T-cell (primary cell): ENCODE results near the gene EXOC4. TPM values are rescaled to one million over a fixed set of nuclear protein-coding genes. Genes with fewer than 3 reads are reported as not detected.

Experiments used
- ATAC-seq, 4 experiments: fragments of 200-7000 bp in 3 of 4; fragments of 150-1000 bp in 1 of 4; cut with Tn5 transposase; replicated peaks in 1 of 4; 1 replicate in 3 of 4; 2 replicates in 1 of 4; pipeline ENCODE4 v1.10.0; 2021; ENCODE audit warnings: moderate library complexity in 3 of 4, mild to moderate bottlenecking in 2 of 4, moderate number of reproducible peaks in 1 of 4
- CTCF ChIA-PET, 2 donors: fragments of 300-600 bp; sonication (Branson Sonifier 250); formaldehyde crosslinking; loops; one replicate each; lab custom pipeline; 2022; ENCODE audit warnings: antibody characterized with exemption in 2 of 2; lab: Charles Lee
- POLR2A ChIA-PET, 2 donors: fragments of 300-600 bp; sonication (Branson Sonifier 250); formaldehyde crosslinking; loops; one replicate each; lab custom pipeline; 2022; ENCODE audit warnings: antibody characterized with exemption in 2 of 2; lab: Charles Lee
- DNase-seq, 35 experiments: peaks; one replicate each; pipeline versions ENCODE4 v3.0.0 to v3.0.0-alpha.2; 2013 to 2023
- H3K27ac ChIP-seq: one replicate; pipeline ENCODE4 v1.5.1; 2013; ENCODE audit warnings: low read length
- H3K27me3 ChIP-seq, 2 experiments: replicated peaks in 1 of 2; 1 replicate in 1 of 2; 2 replicates in 1 of 2; pipeline versions ENCODE4 v1.6.1 to v1.7.0; 2013; ENCODE audit warnings: low read length in 1 of 2, mixed read lengths in 1 of 2; ENCODE audit not compliant: control insufficient read depth in 2 of 2, insufficient read depth in 2 of 2; ENCODE audit errors: extremely low read depth in 1 of 2
- H3K36me3 ChIP-seq, 2 donors: 1 replicate in 1 of 2; 2 replicates in 1 of 2; pipeline versions ENCODE4 v1.6.1 to v1.7.0; 2013; ENCODE audit warnings: low read length in 1 of 2; ENCODE audit not compliant: control insufficient read depth in 2 of 2, insufficient read depth in 1 of 2; ENCODE audit errors: extremely low read depth in 1 of 2
- H3K4me1 ChIP-seq, 2 experiments: 1 replicate in 1 of 2; 2 replicates in 1 of 2; pipeline versions ENCODE4 v1.6.1 to v1.7.0; 2013; ENCODE audit warnings: low read length in 2 of 2, mixed read lengths in 1 of 2; ENCODE audit not compliant: insufficient read depth in 2 of 2, control insufficient read depth in 1 of 2; ENCODE audit errors: extremely low read depth in 1 of 2
- H3K4me3 ChIP-seq, 2 donors: 1 replicate in 1 of 2; 2 replicates in 1 of 2; pipeline versions ENCODE4 v1.5.1 to v1.7.0; 2013; ENCODE audit warnings: mild to moderate bottlenecking in 2 of 2, low read length in 1 of 2, moderate library complexity in 1 of 2; ENCODE audit not compliant: control insufficient read depth in 1 of 2; ENCODE audit errors: extremely low read depth in 1 of 2
- H3K9me3 ChIP-seq: 2 replicates; pipeline ENCODE4 v1.7.0; 2013
- H3K27ac Mint-ChIP-seq, 2 donors: one replicate each; pipeline ENCODE4 v1.8.0; 2020 to 2021; ENCODE audit warnings: mild to moderate bottlenecking in 2 of 2, mixed read lengths in 2 of 2
- H3K27me3 Mint-ChIP-seq, 2 donors: one replicate each; pipeline ENCODE4 v1.8.0; 2021 to 2022; ENCODE audit warnings: mixed read lengths in 2 of 2
- H3K36me3 Mint-ChIP-seq: one replicate; pipeline ENCODE4 v1.8.0; 2021; ENCODE audit warnings: mixed read lengths
- H3K4me1 Mint-ChIP-seq, 3 donors: one replicate each; pipeline ENCODE4 v1.8.0; 2020 to 2022; ENCODE audit warnings: mixed read lengths in 3 of 3, mild to moderate bottlenecking in 1 of 3
- H3K4me3 Mint-ChIP-seq, 3 donors: one replicate each; pipeline ENCODE4 v1.8.0; 2020 to 2022; ENCODE audit warnings: mild to moderate bottlenecking in 3 of 3, mixed read lengths in 3 of 3, moderate library complexity in 3 of 3
- H3K9me3 Mint-ChIP-seq, 3 donors: one replicate each; pipeline ENCODE4 v1.8.0; 2020 to 2022; ENCODE audit warnings: mixed read lengths in 3 of 3
- WGBS: methylation state at CpG from one replicate; pipeline ENCODE4 v1.1.5; 2013; ENCODE audit warnings: missing lambda C conversion rate; ENCODE audit not compliant: insufficient coverage; 5-methylcytosine and 5-hydroxymethylcytosine counted together
- total RNA-seq, 35 experiments: library from RNA in 6 of 35; stranded (reverse) in 6 of 35; fragments of 120-200 nt in 1 of 35; gene quantifications; one replicate each; pipeline versions ENCODE4 v1.2.1 to v1.2.4 and lab custom pipeline; 2013 to 2026

EXOC4 gene
- total RNA-seq, 5 donors from 2014 or later (not counting 1 experiment from before 2014, with no cell fraction given): 58.2 to 108 (median 64.8) TPM

GRCh38 chr7:133309333-133309732 lies 56.5 kb downstream of the EXOC4 start:
- Histone ChIP-seq H3K27me3 (no peaks in the 10 kb centered on the region), H3K4me3 (no peak overlapping the region), H3K4me1 (peaks cover 0 to 4% of the 10 kb centered on the region in 2 experiments), H3K27ac (no peak overlapping the region), H3K36me3 (peaks cover 0 to 35% of the 10 kb centered on the region in 2 donors), H3K9me3 (no peaks in the 10 kb centered on the region)
- ChIA-PET POLR2A (no interaction called here), CTCF (no interaction called here)
- Mint-ChIP-seq H3K4me1 (peaks cover 0 to 18% (median 14%) of the 10 kb centered on the region in 3 donors), H3K36me3 (peaks cover 79% of the 10 kb centered on the region), H3K27ac (no peak overlapping the region), H3K4me3 (no peak overlapping the region), H3K9me3 (no peaks in the 10 kb centered on the region), H3K27me3 (no peaks in the 10 kb centered on the region)
- WGBS: 82% methylated on average over 4 of the region's 6 CpGs
- no peak for ATAC-seq
- no peak for DNase-seq

- no peaks in the 10 kb centered on the region for H3K27me3 Mint-ChIP-seq
- Histone ChIP-seq H3K4me3 (no peak overlapping the region), H3K9me3 (no peaks in the 10 kb centered on the region), H3K4me1 (peaks cover 0 to 4% of the 10 kb centered on the region in 2 experiments), H3K36me3 (peaks cover 3 to 35% of the 10 kb centered on the region in 2 donors), H3K27me3 (no peaks in the 10 kb centered on the region), H3K27ac (no peak overlapping the region)
- no peaks in the 10 kb centered on the region for H3K9me3 Mint-ChIP-seq
- WGBS: 80% methylated on average over 1 of the region's 3 CpGs
- ATAC-seq (no peak), DNase-seq (no peak)
- peaks cover 0 to 21% (median 14%) of the 10 kb centered on the region in 3 donors for H3K4me1 Mint-ChIP-seq
- ChIA-PET POLR2A (no interaction called here), CTCF (no interaction called here)
- H3K27ac Mint-ChIP-seq: no peak overlapping the region
- H3K36me3 Mint-ChIP-seq: peaks cover 74% of the 10 kb centered on the region
- no peak overlapping the region for H3K4me3 Mint-ChIP-seq
Observed at GRCh38 chr7:133310232-133310862, 57.5 kb downstream of the EXOC4 start.

GRCh38 chr7:133313575-133313974 lies 60.7 kb downstream of the EXOC4 start:
- ChIA-PET CTCF (interaction anchor here in 1 of 2 donors (0.7 kb wide), 1 partner anchor 87 kb away, joined by 3 read pairs; no protein-coding TSS in a partner anchor), POLR2A (no interaction called here)
- Mint-ChIP-seq H3K4me1 (peaks cover 0 to 22% (median 14%) of the 10 kb centered on the region in 3 donors), H3K27ac (no peak overlapping the region), H3K9me3 (no peaks in the 10 kb centered on the region), H3K4me3 (no peak overlapping the region), H3K36me3 (peaks cover 53% of the 10 kb centered on the region), H3K27me3 (no peaks in the 10 kb centered on the region)
- peaks cover 0 to 4% of the 10 kb centered on the region in 2 experiments for H3K4me1 ChIP-seq
- no peaks in the 10 kb centered on the region for H3K9me3 ChIP-seq
- ATAC-seq: no peak
- no CpG with 5 or more reads among the region's 1 CpG for WGBS
- H3K27me3 ChIP-seq: no peaks in the 10 kb centered on the region
- no peak overlapping the region for H3K27ac ChIP-seq
- H3K4me3 ChIP-seq: no peak overlapping the region
- DNase-seq: peak in 1 of 35 experiments; percentile 2
- peaks cover 3 to 16% of the 10 kb centered on the region in 2 donors for H3K36me3 ChIP-seq

GRCh38 chr7:133314084-133314483 lies 61.2 kb downstream of the EXOC4 start:
- Mint-ChIP-seq H3K27ac (no peak overlapping the region), H3K4me3 (no peak overlapping the region), H3K4me1 (peaks cover 0 to 22% (median 14%) of the 10 kb centered on the region in 3 donors), H3K36me3 (peaks cover 52% of the 10 kb centered on the region), H3K9me3 (no peaks in the 10 kb centered on the region), H3K27me3 (no peaks in the 10 kb centered on the region)
- no peaks in the 10 kb centered on the region for H3K27me3 ChIP-seq
- no peak for ATAC-seq
- peaks cover 0 to 4% of the 10 kb centered on the region in 2 experiments for H3K4me1 ChIP-seq
- H3K36me3 ChIP-seq: peaks cover 3 to 11% of the 10 kb centered on the region in 2 donors
- no peak for DNase-seq
- H3K9me3 ChIP-seq: no peaks in the 10 kb centered on the region
- no peak overlapping the region for H3K27ac ChIP-seq
- ChIA-PET POLR2A (no interaction called here), CTCF (interaction anchor here in 1 of 2 donors (0.6 kb wide), 1 partner anchor 997 kb away, joined by 3 read pairs; no protein-coding TSS in a partner anchor)
- H3K4me3 ChIP-seq: no peak overlapping the region
- WGBS: no CpG with 5 or more reads among the region's 1 CpG

GRCh38 chr7:133315332-133316040 lies 62.6 kb downstream of the EXOC4 start:
- ChIA-PET POLR2A (no interaction called here), CTCF (no interaction called here)
- Histone ChIP-seq H3K4me1 (peaks cover 0 to 4% of the 10 kb centered on the region in 2 experiments), H3K27me3 (no peaks in the 10 kb centered on the region), H3K36me3 (peaks cover 3 to 12% of the 10 kb centered on the region in 2 donors), H3K9me3 (no peaks in the 10 kb centered on the region), H3K4me3 (no peak overlapping the region), H3K27ac (no peak overlapping the region)
- H3K36me3 Mint-ChIP-seq: peaks cover 59% of the 10 kb centered on the region
- H3K4me1 Mint-ChIP-seq: peaks cover 0 to 22% (median 14%) of the 10 kb centered on the region in 3 donors
- H3K9me3 Mint-ChIP-seq: peaks cover 2 to 3% (median 2%) of the 10 kb centered on the region in 3 donors
- H3K4me3 Mint-ChIP-seq: no peak overlapping the region
- no peaks in the 10 kb centered on the region for H3K27me3 Mint-ChIP-seq
- WGBS: 100% methylated on average over 3 of the region's 6 CpGs
- DNase-seq (no peak), ATAC-seq (no peak)
- H3K27ac Mint-ChIP-seq: no peak overlapping the region

GRCh38 chr7:133319842-133320241 lies 67.0 kb downstream of the EXOC4 start:
- H3K9me3 Mint-ChIP-seq: peaks cover 11 to 27% (median 19%) of the 10 kb centered on the region in 3 donors
- no peak for DNase-seq
- no peak overlapping the region for H3K27ac ChIP-seq
- CTCF ChIA-PET: interaction anchor here in 1 of 2 donors (0.6 kb wide), 1 partner anchor 532 kb away, joined by 5 read pairs; no protein-coding TSS in a partner anchor
- H3K36me3 ChIP-seq: peaks cover 3 to 17% of the 10 kb centered on the region in 2 donors
- H3K27me3 Mint-ChIP-seq: no peaks in the 10 kb centered on the region
- H3K4me3 ChIP-seq: no peak overlapping the region
- H3K4me1 ChIP-seq: no peaks in the 10 kb centered on the region
- no peaks in the 10 kb centered on the region for H3K27me3 ChIP-seq
- ATAC-seq: no peak
- peaks cover 3 to 10% (median 5%) of the 10 kb centered on the region in 3 donors for H3K4me1 Mint-ChIP-seq
- peaks cover 76% of the 10 kb centered on the region for H3K36me3 Mint-ChIP-seq
- POLR2A ChIA-PET: interaction anchor here (0.7 kb wide), 3 partner anchors 238 to 712 kb away, joined by 3 to 11 read pairs (median 8); no protein-coding TSS in a partner anchor
- H3K9me3 ChIP-seq: peaks cover 2% of the 10 kb centered on the region
- no peak overlapping the region for H3K27ac Mint-ChIP-seq
- H3K4me3 Mint-ChIP-seq: no peak overlapping the region
- no CpG with 5 or more reads among the region's 2 CpGs for WGBS
